ENCODE measurements around the gene CAMKMT.

The CAMKMT gene

GRCh38 chr2:44442019-44442418 is 80.3 kb downstream of the CAMKMT start:
- no peak for TF ChIP-seq CTCF (IDR thresholded peaks at IDR 0.05; ENCODE audit: low read depth, low read length)
- no peak for DNase-seq (ENCODE audit: extremely low read depth, low read depth)

- no peak for DNase-seq (ENCODE audit: extremely low read depth, low read depth)
- TF ChIP-seq CTCF (IDR thresholded peaks at IDR 0.05; ENCODE audit: low read depth, low read length), result no peak
These were observed 81.8 kb downstream of the CAMKMT start for GRCh38 chr2:44443517-44443916.

GRCh38 chr2:44444881-44445280 is 83.1 kb downstream of the CAMKMT start:
- DNase-seq (ENCODE audit: extremely low read depth, low read depth), result no peak
- TF ChIP-seq CTCF (IDR thresholded peaks at IDR 0.05; ENCODE audit: low read depth, low read length), result no peak

- no peak for TF ChIP-seq CTCF (IDR thresholded peaks at IDR 0.05; ENCODE audit: low read depth, low read length)
- DNase-seq (ENCODE audit: extremely low read depth, low read depth), result no peak
These were observed 87.2 kb downstream of the CAMKMT start for GRCh38 chr2:44448860-44449527.

GRCh38 chr2:44450082-44450481 is 88.3 kb downstream of the CAMKMT start:
- DNase-seq (ENCODE audit: extremely low read depth, low read depth), result no peak
- no peak for TF ChIP-seq CTCF (IDR thresholded peaks at IDR 0.05; ENCODE audit: low read depth, low read length)

- TF ChIP-seq CTCF (IDR thresholded peaks at IDR 0.05; ENCODE audit: low read depth, low read length), result no peak
- no peak for DNase-seq (ENCODE audit: extremely low read depth, low read depth)
These were observed 89.1 kb downstream of the CAMKMT start for GRCh38 chr2:44450806-44451205.

- no peak for DNase-seq (ENCODE audit: extremely low read depth, low read depth)
- TF ChIP-seq CTCF (IDR thresholded peaks at IDR 0.05; ENCODE audit: low read depth, low read length), result no peak
These were observed 90.4 kb downstream of the CAMKMT start for GRCh38 chr2:44452069-44452583.

Data from AG09319 (cell line).